Left renal cortex interstitium (tissue), 4 donors: Measurements from ENCODE around the gene CCT4. TPM values are rescaled to one million over a fixed set of nuclear protein-coding genes. Genes with fewer than 3 reads are reported as not detected.

Experiments
- polyA plus RNA-seq, 4 donors: library from polyadenylated mRNA; unstranded; fragments of 120-200 nt; gene quantifications; one replicate each; pipeline ENCODE4 v1.2.1, GENCODE V29; 2013; ENCODE audit not compliant: insufficient read length in 4 of 4

CCT4 gene
- polyA plus RNA-seq, 4 donors = 151 to 188 (median 178) TPM

Other genes with a start within 250 kb of the CCT4 start
- gene FAM161A, start 34.6 kb downstream of the CCT4 start, polyA plus RNA-seq = 10 to 100 TPM; 13.9 to 35.7 (median 23.2) TPM
- 10 to 100 TPM; 53.9 to 84.7 (median 75.7) TPM for gene COMMD1, start 17.0 kb upstream of the CCT4 start, polyA plus RNA-seq